Gastrocnemius medialis (tissue), 4 donors: ENCODE results near the gene PCED1B.

ENCODE experiments used
- CTCF ChIP-seq, 5 experiments: fragments of 450-650 bp in 3 of 5; fragments of 200-600 bp in 2 of 5; sonication (generic) in 2 of 5; IDR thresholded peaks in 4 of 5; conservative IDR thresholded peaks in 1 of 5; 1 replicate in 4 of 5; 2 replicates in 1 of 5; pipeline ENCODE4 v1.5.1; 2016 to 2019; ENCODE audit warnings: antibody characterized with exemption in 5 of 5, mild to moderate bottlenecking in 3 of 5, moderate library complexity in 3 of 5
- POLR2A ChIP-seq, 2 donors: fragments of 450-650 bp; IDR thresholded peaks; one replicate each; pipeline ENCODE4 v1.6.1; 2017; ENCODE audit warnings: antibody characterized with exemption in 2 of 2, mild to moderate bottlenecking in 2 of 2, moderate library complexity in 2 of 2

GRCh38 chr12:47214771-47215170 is 135.3 kb downstream of the PCED1B start:
- TF ChIP-seq CTCF (IDR thresholded peaks at IDR 0.05 in 4 of 5, conservative IDR thresholded peaks at IDR 0.05 in 1 of 5) (no peak), POLR2A (IDR thresholded peaks at IDR 0.05) (no peak)
